ENCODE data around the gene GAS2L2.

GAS2L2 gene
- 0 reads per million in 3 experiments for total RNA-seq

GRCh38 chr17:35752945-35753764 is at the start of gene GAS2L2:
GAS2L2 (minus strand) TSS chr17:35753239; CDS start chr17:35752850, 389 bp downstream.
- DNase-seq, result no peak

DNA sequence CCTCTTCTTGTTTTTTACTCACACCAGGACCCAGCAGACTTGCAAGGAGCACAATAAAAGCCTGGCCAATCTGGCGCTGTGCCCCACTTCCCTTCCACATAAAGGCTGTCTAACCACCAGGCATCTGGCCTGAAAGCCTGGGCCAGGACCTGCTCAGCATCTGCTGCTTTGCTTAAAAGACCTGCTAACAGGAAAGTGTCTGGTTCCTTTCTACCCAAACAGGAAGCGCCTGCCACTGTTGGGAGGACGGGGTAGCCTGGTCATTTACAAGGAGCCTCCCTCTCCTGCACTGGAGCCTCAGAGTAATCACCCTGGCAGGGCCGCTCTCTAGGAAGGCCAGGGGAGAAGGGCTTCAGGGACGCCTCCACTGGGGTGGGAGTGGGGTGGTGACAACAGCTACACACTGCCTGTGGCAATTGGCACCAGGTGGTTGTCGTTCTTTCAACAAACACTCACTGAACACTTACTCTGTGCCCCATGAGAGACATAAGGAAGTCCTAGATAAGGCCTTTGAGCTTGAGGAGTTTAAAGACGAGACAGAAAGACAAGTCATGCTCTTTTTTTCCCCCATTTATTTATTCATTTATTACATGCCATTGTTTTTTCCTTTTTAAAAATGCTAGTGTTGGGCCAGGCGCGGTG is 48.7 kb upstream of the GAS2L2 start:
- no peak for DNase-seq

DNA sequence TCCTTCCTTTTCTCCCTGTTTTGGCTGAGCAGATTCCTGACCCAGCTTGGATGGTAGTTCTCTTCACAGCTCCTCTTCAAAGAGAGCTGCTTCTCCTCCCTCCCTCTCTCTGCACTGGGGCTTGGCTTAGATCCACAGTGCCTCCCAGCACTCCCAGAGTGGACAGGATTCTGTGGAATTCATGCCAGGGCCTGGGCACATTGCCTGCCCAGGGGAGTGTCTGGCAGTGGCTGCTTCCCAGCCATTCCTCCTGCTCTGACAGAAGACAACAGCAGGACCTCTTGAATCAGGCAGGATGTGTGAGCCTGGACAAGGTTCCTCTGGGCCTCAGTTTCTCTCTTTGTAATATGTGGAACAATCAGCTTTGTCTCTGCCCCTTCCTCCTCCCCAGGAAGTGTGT is 46.9 kb upstream of the GAS2L2 start:
- DNase-seq, result no peak

DNA sequence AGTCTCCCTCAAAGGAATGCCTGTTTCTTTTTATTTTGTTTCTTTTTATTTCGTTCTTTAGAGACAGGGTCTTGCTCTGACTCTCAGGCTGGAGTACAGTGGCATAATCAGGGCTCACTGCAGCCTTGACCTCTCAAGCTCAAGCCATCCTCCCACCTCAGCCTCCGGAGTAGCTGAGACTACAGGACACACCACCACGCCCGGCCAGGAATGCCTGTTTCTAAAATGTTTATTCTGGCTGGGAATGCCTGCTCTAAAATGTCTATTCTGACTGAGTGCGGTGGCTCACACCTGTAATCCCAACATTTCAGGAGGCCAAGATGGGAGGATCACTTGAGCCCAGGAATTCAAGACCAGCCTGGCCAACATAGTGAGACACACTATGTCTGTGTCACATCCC is 44.9 kb upstream of the GAS2L2 start:
- DNase-seq, result no peak

DNA sequence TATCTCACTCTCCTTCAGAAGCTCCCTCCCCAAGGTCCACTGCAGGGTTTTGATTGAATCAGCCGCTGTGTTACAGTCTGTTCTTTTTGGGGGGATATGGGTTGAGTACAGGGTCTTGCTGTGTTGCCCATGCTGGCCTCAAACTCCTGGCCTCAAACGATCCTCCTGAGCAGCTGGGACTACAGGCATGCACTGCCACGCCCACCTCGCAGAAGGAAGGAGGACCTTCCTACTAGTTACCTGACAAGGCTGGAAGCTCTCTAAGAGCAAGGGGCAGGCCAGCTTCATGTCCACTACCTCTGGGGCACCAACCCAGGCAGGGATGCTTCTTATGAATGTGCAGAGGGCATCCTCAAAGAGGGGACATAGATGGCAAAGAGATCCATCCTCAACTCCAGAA is 44.3 kb upstream of the GAS2L2 start:
- no peak for DNase-seq

DNA sequence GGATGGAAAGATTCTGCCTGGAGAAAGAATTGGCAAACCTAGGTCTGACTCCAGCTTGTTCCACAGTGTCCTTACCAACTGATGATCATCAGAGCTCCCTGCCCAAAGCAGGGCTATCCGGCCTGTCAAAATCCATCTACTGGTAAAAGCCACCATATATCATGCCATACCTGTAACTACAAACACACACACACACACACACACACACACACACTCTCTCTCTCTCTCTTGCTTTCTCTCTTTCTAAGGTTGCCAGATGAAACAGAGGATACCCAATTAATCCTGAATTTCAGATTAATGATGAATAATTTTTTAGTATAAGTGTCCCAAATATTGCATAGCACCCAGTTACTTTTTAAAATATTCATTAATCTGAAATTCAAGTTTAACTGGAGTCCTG is 43.9 kb upstream of the GAS2L2 start:
- DNase-seq, result no peak

- DNase-seq, result no peak
These were observed 42.8 kb upstream of the GAS2L2 start for GRCh38 chr17:35795871-35796265.

- peak; percentile 8 for DNase-seq
These were observed 42.2 kb upstream of the GAS2L2 start, which contains the start of gene MMP28 for GRCh38 chr17:35795007-35795870. MMP28 (minus strand) TSS chr17:35795641; CDS start chr17:35795377, 264 bp downstream.

DNA sequence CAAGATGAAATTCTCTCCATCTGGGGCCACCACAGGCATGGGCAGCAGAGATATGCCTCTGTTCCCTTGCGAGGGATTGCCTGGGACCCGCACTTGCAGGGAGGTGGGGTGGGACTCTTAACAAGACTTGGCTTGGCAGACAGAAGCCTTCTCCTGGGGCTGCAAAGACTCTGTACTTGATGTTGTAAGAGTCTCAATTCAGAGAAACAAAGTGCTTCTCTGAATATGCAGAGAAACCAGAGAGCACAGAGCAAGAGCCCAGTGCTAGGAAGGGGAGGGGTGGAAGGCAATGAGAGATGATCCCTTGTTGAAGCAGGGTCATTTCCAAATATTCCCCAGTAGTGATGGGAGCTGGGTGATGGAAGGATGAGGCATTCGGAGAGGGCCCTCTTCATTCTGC is 40.2 kb upstream of the GAS2L2 start:
- no peak for DNase-seq

DNA sequence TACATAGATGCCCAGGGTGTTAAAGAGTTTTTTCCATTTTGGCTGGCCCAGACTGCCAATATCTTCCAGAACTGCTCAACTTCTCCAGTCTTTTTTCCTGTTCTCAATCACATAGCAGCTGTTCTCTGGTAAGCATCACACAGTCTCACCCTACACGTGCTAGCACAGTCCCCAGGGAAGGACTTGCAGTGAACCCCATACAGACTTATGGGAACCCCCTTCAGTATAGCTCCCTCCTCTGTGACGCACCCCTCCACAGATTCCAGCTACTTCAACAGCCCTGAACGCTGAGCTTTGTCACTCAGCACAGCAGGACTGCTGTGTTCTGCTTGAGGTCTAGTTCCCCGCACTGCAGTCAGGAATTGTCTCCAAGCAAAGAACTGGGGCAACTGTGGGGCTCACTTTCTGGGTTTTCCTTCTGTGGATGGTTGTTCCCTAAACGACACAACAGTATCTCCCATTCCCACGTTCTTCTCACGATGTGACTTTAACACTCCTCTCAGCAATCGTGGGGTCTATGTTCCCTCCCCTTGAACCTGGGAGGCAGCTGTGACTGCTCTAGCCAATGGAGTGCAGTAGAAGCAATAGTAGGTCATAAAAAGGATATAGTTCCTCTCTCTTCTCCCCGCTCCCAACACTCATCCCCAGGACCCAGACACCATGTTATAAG is 38.8 kb upstream of the GAS2L2 start:
- DNase-seq, result no peak

GRCh38 chr17:35790841-35791240 is 37.8 kb upstream of the GAS2L2 start:
- DNase-seq, result no peak

- no peak for DNase-seq
These were observed 35.7 kb upstream of the GAS2L2 start for GRCh38 chr17:35788477-35789368.

DNA sequence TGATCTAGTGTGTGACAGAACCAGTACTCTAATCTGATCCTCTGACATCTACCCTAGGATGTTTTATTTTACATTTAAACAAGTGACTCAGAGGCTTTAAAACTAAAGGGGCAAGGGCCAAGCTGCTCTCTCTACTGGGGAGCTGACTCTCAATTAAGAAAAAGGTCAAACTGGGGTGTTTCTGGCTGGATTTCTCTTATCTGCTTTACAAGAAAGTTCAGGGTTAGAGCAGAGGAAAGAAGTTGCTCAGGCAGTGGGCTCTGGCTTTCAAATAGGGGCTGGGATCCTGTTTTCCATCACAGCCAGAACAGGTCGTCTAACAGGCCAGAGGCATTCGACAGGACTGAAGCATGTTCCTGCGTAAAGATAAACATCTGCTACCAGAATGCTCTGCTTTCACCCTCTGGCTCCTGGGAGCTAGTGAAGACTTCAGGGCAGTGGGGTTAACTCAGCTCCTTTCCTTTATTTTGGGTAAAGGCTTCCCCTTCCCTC is 33.9 kb upstream of the GAS2L2 start:
- DNase-seq, result no peak

DNA sequence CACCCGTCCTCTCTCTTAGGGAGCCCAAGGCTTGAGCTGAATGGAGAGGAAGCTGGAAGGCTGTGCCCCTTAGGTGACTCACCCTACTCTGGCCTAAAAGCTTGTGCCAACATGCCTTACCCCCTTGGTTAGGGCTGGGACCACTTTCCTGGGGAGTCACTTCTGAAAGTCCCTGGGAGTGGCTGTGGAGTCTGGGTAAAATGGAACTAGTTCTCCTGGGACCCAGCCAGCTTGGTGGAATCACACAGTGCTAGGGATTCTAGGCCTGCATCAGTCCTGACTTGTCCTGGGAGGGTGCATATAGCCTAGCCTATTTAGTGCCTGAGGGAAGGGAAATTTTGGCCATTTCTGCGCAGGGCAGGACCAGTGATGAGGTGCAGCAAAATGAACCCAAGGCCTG is 31.9 kb upstream of the GAS2L2 start:
- no peak for DNase-seq

DNA sequence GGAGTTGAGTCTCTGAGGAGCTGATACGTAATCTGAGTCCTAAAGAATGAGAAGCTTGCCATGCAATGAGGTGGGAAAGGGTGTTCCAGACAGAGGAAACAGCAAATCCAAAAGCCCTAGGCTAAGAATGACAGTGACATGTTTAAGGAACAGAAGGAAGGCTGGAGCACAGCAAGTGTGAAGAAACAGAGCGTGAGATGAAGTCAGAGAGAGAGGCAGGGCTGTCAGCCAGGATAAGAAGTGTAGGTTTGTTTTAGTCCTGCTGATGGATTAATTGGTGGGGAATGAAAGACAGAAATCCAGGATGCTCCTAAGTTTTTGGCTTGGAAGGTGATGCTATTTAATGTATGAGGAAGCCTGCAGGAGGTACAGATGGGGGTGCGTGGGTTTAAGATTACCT is 27.9 kb upstream of the GAS2L2 start:
- no peak for DNase-seq

GRCh38 chr17:35778641-35779196 is 25.7 kb upstream of the GAS2L2 start:
- DNase-seq, result no peak

DNA sequence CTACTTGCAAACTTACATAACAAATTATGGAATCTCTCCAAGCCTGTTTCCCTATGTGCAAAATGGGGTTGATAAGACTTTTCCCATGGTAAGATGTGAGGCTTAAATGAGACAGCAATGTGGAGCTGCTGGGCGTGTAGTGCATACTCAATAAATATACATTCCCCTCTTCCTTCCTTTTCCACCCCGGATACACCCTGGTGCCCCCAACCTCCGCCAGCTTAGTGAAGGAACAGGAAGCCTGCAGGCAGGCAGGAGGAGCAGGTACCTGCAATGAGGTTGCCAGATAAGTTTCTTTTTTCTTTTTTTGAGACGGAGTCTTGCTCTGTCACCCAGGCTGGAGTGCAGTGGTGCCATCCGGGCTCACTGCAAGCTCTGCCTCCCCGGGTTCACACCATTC is 22.5 kb upstream of the GAS2L2 start:
- no peak for DNase-seq

- DNase-seq, result no peak
These were observed 22.0 kb upstream of the GAS2L2 start for GRCh38 chr17:35775039-35775438.

- DNase-seq, result no peak
These were observed 21.5 kb upstream of the GAS2L2 start for GRCh38 chr17:35774499-35774898.

DNA sequence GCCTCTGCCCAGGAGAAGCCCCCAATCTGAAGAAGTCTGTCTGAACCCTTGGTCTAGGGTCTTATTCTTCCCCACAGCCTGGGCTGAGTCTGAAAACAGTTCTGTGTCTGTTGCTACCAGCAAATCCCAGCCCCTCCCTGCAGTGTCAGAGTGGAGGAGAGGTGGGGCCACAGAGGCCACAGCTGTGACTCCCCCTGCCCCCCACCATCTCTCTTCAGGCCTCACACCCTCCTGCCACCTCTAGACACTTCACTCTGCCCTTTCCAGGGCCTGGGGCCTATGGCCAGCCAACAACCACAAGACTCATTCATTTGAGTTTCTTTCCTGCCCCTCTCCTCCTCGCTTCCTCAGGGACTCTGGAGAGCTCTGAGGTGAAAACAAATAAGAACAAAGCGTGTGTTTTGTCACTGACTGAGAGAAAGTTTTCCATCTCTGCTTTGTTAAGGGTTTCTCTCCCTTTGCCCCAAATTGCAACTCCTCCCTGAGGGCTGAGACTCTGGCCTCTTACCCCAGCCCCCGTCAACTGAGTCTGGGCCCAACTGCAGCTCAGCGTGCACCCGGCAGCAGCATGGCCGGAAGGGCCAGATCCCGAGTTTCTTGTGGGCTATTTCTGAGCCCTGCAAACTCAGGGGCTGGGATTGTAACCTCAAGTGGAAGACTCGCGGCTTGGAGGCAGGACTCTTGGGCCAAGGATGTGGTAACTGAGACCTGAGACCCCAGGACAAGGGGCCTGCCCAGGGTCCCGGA is 20.8 kb upstream of the GAS2L2 start:
- no peak for DNase-seq
